Retinal pigment epithelial cell (primary cell): ENCODE measurements around the gene RFTN1.

Experiments used
- DNase-seq: peaks from one replicate; pipeline ENCODE4 v3.0.0-alpha.2; 2010; ENCODE audit warnings: low read depth
- H3K4me3 ChIP-seq: 2 replicates; pipeline ENCODE4 v1.5.1; 2011; ENCODE audit warnings: mild to moderate bottlenecking, low read length, control low read depth, moderate library complexity
- CTCF ChIP-seq: conservative IDR thresholded peaks from 2 replicates; pipeline ENCODE4 v1.5.1; 2011; ENCODE audit warnings: low read depth, low read length, control low read depth, inconsistent platforms

Gene RFTN1

GRCh38 chr3:16410659-16411058 is 102.8 kb downstream of the RFTN1 start:
- no peak overlapping the region for H3K4me3 ChIP-seq
- TF ChIP-seq CTCF, result no peak
- DNase-seq, result no peak

GRCh38 chr3:16409032-16409431 is 104.5 kb downstream of the RFTN1 start:
- DNase-seq, result no peak
- no peak overlapping the region for H3K4me3 ChIP-seq
- TF ChIP-seq CTCF, result no peak

- DNase-seq, result peak; percentile 51
Measured at GRCh38 chr3:16407366-16407765, 106.1 kb downstream of the RFTN1 start.

GRCh38 chr3:16406579-16406978 is 106.9 kb downstream of the RFTN1 start:
- no peak for TF ChIP-seq CTCF
- no peak for DNase-seq
- no peak overlapping the region for H3K4me3 ChIP-seq

More at GRCh38 chr3:16407366-16407765, 106.1 kb downstream of the RFTN1 start:
- no peak for TF ChIP-seq CTCF
- H3K4me3 ChIP-seq, result no peak overlapping the region

GRCh38 chr3:16406166-16406565 is 107.3 kb downstream of the RFTN1 start:
- H3K4me3 ChIP-seq, result no peak overlapping the region
- no peak for DNase-seq
- no peak for TF ChIP-seq CTCF

GRCh38 chr3:16404349-16404895 is 109.1 kb downstream of the RFTN1 start:
- no peak for TF ChIP-seq CTCF
- no peak for DNase-seq
- H3K4me3 ChIP-seq, result no peak overlapping the region

- TF ChIP-seq CTCF, result no peak
- H3K4me3 ChIP-seq, result no peak overlapping the region
- no peak for DNase-seq
Measured at GRCh38 chr3:16402451-16402850, 111.0 kb downstream of the RFTN1 start.
